ENCODE data around the gene BAIAP3. TPM values are rescaled to one million over a fixed set of nuclear protein-coding genes. Genes with fewer than 3 reads are reported as not detected.

The BAIAP3 gene
- polyA plus RNA-seq, 4 donors = 4.5 to 10.5 (median 7.0) TPM

DNA sequence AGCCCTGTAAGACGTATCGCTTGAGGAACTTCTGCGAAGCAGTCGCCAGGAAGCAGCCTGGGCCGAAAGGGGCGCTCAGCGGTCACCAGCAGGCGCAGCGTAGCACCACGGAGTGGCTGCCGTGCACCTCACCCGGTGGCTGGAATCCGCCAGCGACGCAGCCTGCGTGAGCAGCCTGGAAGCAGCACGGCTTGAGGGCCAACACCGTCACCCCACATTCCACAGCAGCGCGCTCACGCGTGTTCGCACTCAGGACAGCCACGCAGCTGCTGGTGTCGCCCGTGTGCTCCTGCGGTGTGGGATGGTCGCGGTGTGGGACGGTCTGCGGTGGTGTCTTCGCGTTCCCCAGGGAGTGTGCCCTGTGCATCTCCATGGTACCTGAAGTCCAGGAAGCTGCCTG is 14.4 kb upstream of the BAIAP3 start:
- no peak for FAIRE-seq
- 93 to 96% (median 94%) methylated on average over 33 of the region's 33 CpGs for WGBS, 3 donors
- peaks cover 22 to 97% (median 38%) of the 10 kb centered on the region in 3 donors for H3K36me3 ChIP-seq (ENCODE audit: control insufficient read depth in 3 of 3, insufficient read depth in 2 of 3, low read depth in 1 of 3, low read length in 3 of 3)

DNA sequence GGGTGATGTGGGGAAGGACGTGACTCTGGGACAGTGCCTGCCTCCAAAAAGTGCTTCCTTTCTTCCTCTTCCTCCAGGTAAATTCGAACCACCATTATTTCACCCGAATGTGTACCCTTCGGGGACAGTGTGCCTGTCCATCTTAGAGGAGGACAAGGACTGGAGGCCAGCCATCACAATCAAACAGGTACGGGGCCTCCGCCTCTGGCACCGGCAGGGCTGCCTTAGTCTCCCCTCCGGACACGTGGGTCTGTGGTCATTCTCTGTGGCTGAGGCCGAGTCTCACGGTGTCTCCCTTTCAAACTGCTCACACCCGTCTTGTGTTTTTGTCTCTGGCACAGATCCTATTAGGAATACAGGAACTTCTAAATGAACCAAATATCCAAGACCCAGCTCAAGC is 13.3 kb upstream of the BAIAP3 start:
- no peak for FAIRE-seq
- Histone ChIP-seq H3K27ac (ENCODE audit: low read depth in 1 of 3, low read length in 2 of 3) (no peak overlapping the region), H3K27me3 (ENCODE audit: control insufficient read depth in 3 of 3, insufficient read depth in 3 of 3, low read length in 3 of 3) (no peaks in the 10 kb centered on the region), H3K9me3 (ENCODE audit: control insufficient read depth in 2 of 2, insufficient read depth in 1 of 2, low read depth in 1 of 2, low read length in 1 of 2) (no peaks in the 10 kb centered on the region), H3K4me1 (ENCODE audit: control insufficient read depth in 3 of 3, insufficient read depth in 2 of 3, low read depth in 1 of 3, low read length in 2 of 3) (no peaks in the 10 kb centered on the region), H3K4me3 (ENCODE audit: low read depth in 1 of 3, low read length in 3 of 3) (no peak overlapping the region), H3K36me3 (ENCODE audit: control insufficient read depth in 3 of 3, insufficient read depth in 2 of 3, low read depth in 1 of 3, low read length in 3 of 3) (peaks cover 16 to 97% (median 36%) of the 10 kb centered on the region in 3 donors)
- 82 to 84% (median 84%) methylated on average over 10 to 12 of the region's 12 CpGs for WGBS, 3 donors
- DNase-seq = no peak

More for the DNA sequence above, 14.4 kb upstream of the BAIAP3 start:
- Histone ChIP-seq H3K4me3 (ENCODE audit: low read depth in 1 of 3, low read length in 3 of 3) (no peak overlapping the region), H3K27ac (ENCODE audit: low read depth in 1 of 3, low read length in 2 of 3) (no peak overlapping the region), H3K9me3 (ENCODE audit: control insufficient read depth in 2 of 2, insufficient read depth in 1 of 2, low read depth in 1 of 2, low read length in 1 of 2) (no peaks in the 10 kb centered on the region), H3K27me3 (ENCODE audit: control insufficient read depth in 3 of 3, insufficient read depth in 3 of 3, low read length in 3 of 3) (no peaks in the 10 kb centered on the region), H3K4me1 (ENCODE audit: control insufficient read depth in 3 of 3, insufficient read depth in 2 of 3, low read depth in 1 of 3, low read length in 2 of 3) (peaks cover 0 to under 1% (median 0%) of the 10 kb centered on the region in 3 donors)
- DNase-seq = no peak

DNA sequence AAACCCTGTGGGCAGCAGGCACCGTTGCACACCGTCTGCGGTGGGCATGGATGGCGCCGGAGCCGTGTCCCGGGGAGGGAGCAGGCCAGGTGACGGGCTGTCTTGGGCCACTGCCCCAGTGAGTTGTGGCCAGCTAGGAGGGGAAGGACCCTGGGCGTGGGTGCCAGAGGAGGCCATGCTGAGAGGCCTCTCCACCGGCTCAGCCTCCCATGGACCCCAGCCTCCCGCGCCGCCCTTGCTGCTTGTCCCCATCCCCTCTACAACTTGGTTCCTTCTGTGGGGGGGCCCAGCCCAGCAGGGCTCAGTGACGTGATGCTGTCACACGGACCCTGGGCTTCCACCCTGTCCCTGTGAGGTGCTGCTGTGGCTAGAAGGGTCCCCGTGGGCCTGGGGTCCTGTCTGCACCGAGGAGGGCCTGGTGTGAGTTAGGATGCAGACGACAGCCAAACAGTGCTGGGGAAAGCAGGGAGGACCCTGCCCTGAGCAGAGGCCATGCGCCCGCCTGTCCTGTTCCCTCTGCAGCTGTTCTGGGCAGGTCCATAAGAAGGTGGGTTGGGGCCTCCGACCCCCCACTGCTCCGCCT is 12.7 kb upstream of the BAIAP3 start:
- WGBS, 3 donors = 82 to 89% (median 86%) methylated on average over 21 to 22 of the region's 22 CpGs
- H3K36me3 ChIP-seq (ENCODE audit: control insufficient read depth in 3 of 3, insufficient read depth in 2 of 3, low read depth in 1 of 3, low read length in 3 of 3) = peaks cover 14 to 97% (median 33%) of the 10 kb centered on the region in 3 donors
- no peak for FAIRE-seq

DNA sequence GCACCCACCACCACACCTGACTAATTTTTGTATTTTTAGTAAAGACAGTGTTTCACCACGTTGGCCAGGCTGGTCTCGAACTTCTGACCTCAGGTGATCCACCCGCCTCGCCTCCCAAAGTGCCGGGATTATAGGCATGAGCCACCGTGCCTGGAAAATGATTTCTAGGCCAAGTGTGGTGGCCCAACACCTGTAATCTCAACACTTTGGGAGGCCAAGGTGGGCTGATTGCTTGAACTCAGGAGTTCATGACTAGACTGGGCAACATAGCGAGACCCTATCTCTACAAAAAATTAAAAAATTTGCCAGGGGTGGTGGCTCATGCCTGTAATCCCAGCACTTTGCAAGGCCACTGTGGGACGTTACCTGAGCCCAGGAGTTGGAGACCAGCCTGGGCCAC is 11.0 kb upstream of the BAIAP3 start:
- FAIRE-seq (no peak), DNase-seq (no peak)
- H3K9me3 ChIP-seq (ENCODE audit: control insufficient read depth in 2 of 2, insufficient read depth in 1 of 2, low read depth in 1 of 2, low read length in 1 of 2) = no peaks in the 10 kb centered on the region
- H3K4me3 ChIP-seq (ENCODE audit: low read depth in 1 of 3, low read length in 3 of 3) = no peak overlapping the region
- H3K27ac ChIP-seq (ENCODE audit: low read depth in 1 of 3, low read length in 2 of 3) = no peak overlapping the region
- H3K36me3 ChIP-seq (ENCODE audit: control insufficient read depth in 3 of 3, insufficient read depth in 2 of 3, low read depth in 1 of 3, low read length in 3 of 3) = peaks cover 12 to 91% (median 20%) of the 10 kb centered on the region in 3 donors
- 95 to 100% (median 97%) methylated on average over 7 to 8 of the region's 8 CpGs for WGBS, 3 donors
- no peaks in the 10 kb centered on the region for H3K4me1 ChIP-seq (ENCODE audit: control insufficient read depth in 3 of 3, insufficient read depth in 2 of 3, low read depth in 1 of 3, low read length in 2 of 3)
- H3K27me3 ChIP-seq (ENCODE audit: control insufficient read depth in 3 of 3, insufficient read depth in 3 of 3, low read length in 3 of 3) = no peaks in the 10 kb centered on the region

More for the DNA sequence above, 12.7 kb upstream of the BAIAP3 start:
- no peaks in the 10 kb centered on the region for H3K4me1 ChIP-seq (ENCODE audit: control insufficient read depth in 3 of 3, insufficient read depth in 2 of 3, low read depth in 1 of 3, low read length in 2 of 3)
- no peak overlapping the region for H3K4me3 ChIP-seq (ENCODE audit: low read depth in 1 of 3, low read length in 3 of 3)
- H3K27ac ChIP-seq (ENCODE audit: low read depth in 1 of 3, low read length in 2 of 3) = no peak overlapping the region
- no peaks in the 10 kb centered on the region for H3K9me3 ChIP-seq (ENCODE audit: control insufficient read depth in 2 of 2, insufficient read depth in 1 of 2, low read depth in 1 of 2, low read length in 1 of 2)
- DNase-seq = no peak
- H3K27me3 ChIP-seq (ENCODE audit: control insufficient read depth in 3 of 3, insufficient read depth in 3 of 3, low read length in 3 of 3) = no peaks in the 10 kb centered on the region

DNA sequence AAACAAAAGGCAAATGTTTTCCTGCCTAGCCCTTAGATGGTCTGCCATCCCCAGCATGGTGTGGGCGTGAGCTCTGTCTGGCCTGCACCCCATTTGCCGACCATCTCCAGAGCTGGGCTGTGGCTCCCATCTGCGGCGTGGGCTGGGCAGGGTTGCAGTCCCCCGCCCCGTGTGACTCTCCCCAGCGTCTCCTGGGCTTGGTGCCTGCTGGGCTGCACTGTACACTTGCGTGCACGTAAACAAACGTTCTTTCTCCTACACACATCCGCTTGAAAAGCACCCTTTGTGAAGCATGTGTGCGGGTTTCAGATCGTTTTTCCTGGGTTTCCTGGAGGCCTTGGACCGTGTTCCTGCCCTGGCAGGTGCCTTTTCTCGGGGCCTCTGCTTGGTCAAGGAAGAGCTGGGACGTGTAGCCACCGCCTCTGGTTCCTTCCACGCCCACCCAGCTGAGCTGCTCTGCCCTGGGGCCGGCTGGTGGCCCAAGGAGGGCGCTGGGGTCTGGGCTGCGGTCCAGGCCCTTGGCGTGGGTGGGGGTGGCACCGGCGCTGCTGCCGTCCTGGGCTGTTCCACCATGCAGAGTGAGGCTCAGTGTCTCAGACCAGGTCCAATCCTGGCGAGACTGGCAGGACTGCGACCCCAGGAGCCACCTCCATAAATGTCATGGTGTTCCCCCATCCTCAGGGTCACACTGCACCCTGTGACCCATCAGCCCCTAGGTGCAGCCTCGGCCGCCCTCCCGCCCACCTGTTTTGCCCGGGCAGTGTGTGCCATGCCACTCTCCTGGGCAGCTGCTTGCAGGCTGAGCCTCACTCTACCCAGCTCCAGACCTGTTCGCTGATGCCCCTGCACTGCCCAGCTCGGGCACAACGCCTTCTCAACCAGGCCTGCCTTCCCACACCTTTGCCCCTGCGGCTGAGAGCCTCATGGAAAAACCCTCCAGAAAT is 9.9 kb upstream of the BAIAP3 start:
- FAIRE-seq = no peak
- WGBS, 3 donors = 86 to 87% (median 87%) methylated on average over 34 to 35 of the region's 35 CpGs
- H3K4me3 ChIP-seq (ENCODE audit: low read depth in 1 of 3, low read length in 3 of 3) = no peak overlapping the region

DNA sequence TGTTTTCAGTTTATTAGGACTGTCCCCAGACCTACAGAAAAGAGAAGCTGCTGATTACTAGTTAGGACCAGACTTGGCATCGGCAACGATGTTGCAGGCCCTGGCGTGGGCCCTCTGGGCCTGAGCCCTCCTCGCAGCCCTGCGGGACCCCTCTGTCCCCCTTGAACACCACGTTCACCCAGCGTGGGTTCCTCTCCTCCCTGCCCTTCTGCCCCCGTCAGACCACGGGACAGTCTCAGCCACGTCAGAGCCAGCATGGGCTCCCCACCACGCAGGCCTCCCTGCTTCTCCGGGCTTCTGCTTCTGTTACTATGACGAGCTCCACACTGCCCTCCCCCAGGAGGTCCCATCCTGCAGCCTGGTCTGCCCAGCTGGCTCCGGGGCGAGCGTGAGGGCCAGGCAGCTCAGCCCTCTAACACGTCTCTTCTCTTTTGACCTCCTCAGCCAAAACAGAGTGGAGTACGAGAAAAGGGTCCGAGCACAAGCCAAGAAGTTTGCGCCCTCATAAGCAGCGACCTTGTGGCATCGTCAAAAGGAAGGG is 9.1 kb upstream of the BAIAP3 start:
- DNase-seq = no peak
- Histone ChIP-seq H3K4me1 (ENCODE audit: control insufficient read depth in 3 of 3, insufficient read depth in 2 of 3, low read depth in 1 of 3, low read length in 2 of 3) (no peaks in the 10 kb centered on the region), H3K27ac (ENCODE audit: low read depth in 1 of 3, low read length in 2 of 3) (no peak overlapping the region), H3K27me3 (ENCODE audit: control insufficient read depth in 3 of 3, insufficient read depth in 3 of 3, low read length in 3 of 3) (no peaks in the 10 kb centered on the region), H3K4me3 (ENCODE audit: low read depth in 1 of 3, low read length in 3 of 3) (no peak overlapping the region), H3K36me3 (ENCODE audit: control insufficient read depth in 3 of 3, insufficient read depth in 2 of 3, low read depth in 1 of 3, low read length in 3 of 3) (peaks cover 5 to 76% (median 11%) of the 10 kb centered on the region in 3 donors), H3K9me3 (ENCODE audit: control insufficient read depth in 2 of 2, insufficient read depth in 1 of 2, low read depth in 1 of 2, low read length in 1 of 2) (no peaks in the 10 kb centered on the region)
- WGBS, 3 donors = 85 to 89% (median 85%) methylated on average over 21 to 22 of the region's 22 CpGs
- FAIRE-seq = no peak

More for the DNA sequence above, 9.9 kb upstream of the BAIAP3 start:
- DNase-seq = no peak
- no peaks in the 10 kb centered on the region for H3K27me3 ChIP-seq (ENCODE audit: control insufficient read depth in 3 of 3, insufficient read depth in 3 of 3, low read length in 3 of 3)
- H3K36me3 ChIP-seq (ENCODE audit: control insufficient read depth in 3 of 3, insufficient read depth in 2 of 3, low read depth in 1 of 3, low read length in 3 of 3) = peaks cover 9 to 84% (median 11%) of the 10 kb centered on the region in 3 donors
- no peak overlapping the region for H3K27ac ChIP-seq (ENCODE audit: low read depth in 1 of 3, low read length in 2 of 3)
- H3K9me3 ChIP-seq (ENCODE audit: control insufficient read depth in 2 of 2, insufficient read depth in 1 of 2, low read depth in 1 of 2, low read length in 1 of 2) = no peaks in the 10 kb centered on the region
- H3K4me1 ChIP-seq (ENCODE audit: control insufficient read depth in 3 of 3, insufficient read depth in 2 of 3, low read depth in 1 of 3, low read length in 2 of 3) = no peaks in the 10 kb centered on the region

DNA sequence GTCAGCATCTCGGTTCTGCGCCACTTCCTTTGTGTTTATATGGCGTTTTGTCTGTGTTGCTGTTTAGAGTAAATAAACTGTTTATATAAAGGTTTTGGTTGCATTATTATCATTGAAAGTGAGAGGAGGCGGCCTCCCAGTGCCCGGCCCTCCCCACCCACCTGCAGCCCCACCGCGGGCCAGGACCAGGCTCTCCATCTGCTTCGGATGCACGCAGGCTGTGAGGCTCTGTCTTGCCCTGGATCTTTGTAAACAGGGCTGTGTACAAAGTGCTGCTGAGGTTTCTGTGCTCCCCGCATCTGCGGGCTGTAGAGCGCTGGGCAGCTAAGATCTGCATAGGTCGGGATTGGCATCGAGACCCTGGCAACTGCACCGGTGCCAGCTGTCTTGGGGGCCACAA is 8.2 kb upstream of the BAIAP3 start:
- FAIRE-seq (no peak), DNase-seq (no peak)
- Histone ChIP-seq H3K4me1 (ENCODE audit: control insufficient read depth in 3 of 3, insufficient read depth in 2 of 3, low read depth in 1 of 3, low read length in 2 of 3) (no peaks in the 10 kb centered on the region), H3K9me3 (ENCODE audit: control insufficient read depth in 2 of 2, insufficient read depth in 1 of 2, low read depth in 1 of 2, low read length in 1 of 2) (peaks cover 0 to 5% of the 10 kb centered on the region in 2 donors), H3K27ac (ENCODE audit: low read depth in 1 of 3, low read length in 2 of 3) (no peak overlapping the region), H3K27me3 (ENCODE audit: control insufficient read depth in 3 of 3, insufficient read depth in 3 of 3, low read length in 3 of 3) (no peaks in the 10 kb centered on the region), H3K36me3 (ENCODE audit: control insufficient read depth in 3 of 3, insufficient read depth in 2 of 3, low read depth in 1 of 3, low read length in 3 of 3) (peaks cover 0 to 67% (median 11%) of the 10 kb centered on the region in 3 donors), H3K4me3 (ENCODE audit: low read depth in 1 of 3, low read length in 3 of 3) (no peak overlapping the region)
- 84 to 90% (median 85%) methylated on average over 15 of the region's 15 CpGs for WGBS, 3 donors

DNA sequence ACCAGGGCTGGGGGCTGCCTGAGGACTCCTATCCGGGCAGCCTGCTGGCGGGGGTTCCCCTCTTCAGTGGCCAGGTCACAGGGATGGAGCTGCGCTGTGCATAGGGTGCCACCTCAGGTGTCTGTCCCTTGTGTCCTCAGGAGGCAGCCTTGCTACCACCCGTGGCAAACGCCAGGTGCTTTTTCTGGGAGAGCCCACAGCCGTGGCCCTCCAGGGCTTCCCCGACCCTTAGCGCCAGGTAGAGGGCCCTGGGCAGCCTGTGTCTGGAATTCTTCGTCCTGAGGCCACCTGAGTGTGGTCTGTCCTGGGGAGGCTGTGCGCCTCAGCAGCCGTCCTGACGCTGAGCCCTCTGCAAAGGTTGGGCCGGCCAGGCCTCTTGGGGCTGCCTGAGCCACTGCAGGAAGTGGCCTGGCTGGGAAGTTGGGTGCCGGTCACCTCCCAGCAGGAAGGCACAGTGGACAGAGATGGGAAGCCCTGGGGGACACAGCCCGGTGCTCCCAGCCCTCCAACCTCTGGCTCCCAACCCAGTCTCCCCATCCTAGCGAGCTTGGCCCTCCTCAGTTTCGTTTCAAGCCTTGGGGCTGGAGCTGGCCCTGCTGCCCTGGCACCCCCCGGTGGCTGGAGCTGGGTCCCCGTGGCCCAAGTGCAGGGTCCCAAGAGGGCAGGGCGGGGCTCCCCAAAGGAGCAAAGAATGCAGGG is 7.6 kb upstream of the BAIAP3 start:
- Histone ChIP-seq H3K9me3 (ENCODE audit: control insufficient read depth in 2 of 2, insufficient read depth in 1 of 2, low read depth in 1 of 2, low read length in 1 of 2) (peaks cover 3 to 9% of the 10 kb centered on the region in 2 donors), H3K4me1 (ENCODE audit: control insufficient read depth in 3 of 3, insufficient read depth in 2 of 3, low read depth in 1 of 3, low read length in 2 of 3) (no peaks in the 10 kb centered on the region), H3K36me3 (ENCODE audit: control insufficient read depth in 3 of 3, insufficient read depth in 2 of 3, low read depth in 1 of 3, low read length in 3 of 3) (peaks cover 0 to 61% (median 8%) of the 10 kb centered on the region in 3 donors), H3K27ac (ENCODE audit: low read depth in 1 of 3, low read length in 2 of 3) (no peak overlapping the region), H3K4me3 (ENCODE audit: low read depth in 1 of 3, low read length in 3 of 3) (no peak overlapping the region), H3K27me3 (ENCODE audit: control insufficient read depth in 3 of 3, insufficient read depth in 3 of 3, low read length in 3 of 3) (peaks cover 0 to 4% (median 0%) of the 10 kb centered on the region in 3 donors)
- 63 to 71% (median 67%) methylated on average over 19 to 20 of the region's 20 CpGs for WGBS, 3 donors
- FAIRE-seq = no peak
- DNase-seq = no peak

Data from small intestine (tissue), 7 donors.